HG03439 (cell line): ENCODE data around the gene LMAN1L.

Experiments
- ATAC-seq: cut with Tn5 transposase; IDR thresholded peaks from one replicate; pipeline ENCODE4 v1.9.1; 2021; ENCODE audit warnings: mild to moderate bottlenecking, moderate library complexity; ENCODE audit not compliant: unreplicated experiment

LMAN1L gene

DNA sequence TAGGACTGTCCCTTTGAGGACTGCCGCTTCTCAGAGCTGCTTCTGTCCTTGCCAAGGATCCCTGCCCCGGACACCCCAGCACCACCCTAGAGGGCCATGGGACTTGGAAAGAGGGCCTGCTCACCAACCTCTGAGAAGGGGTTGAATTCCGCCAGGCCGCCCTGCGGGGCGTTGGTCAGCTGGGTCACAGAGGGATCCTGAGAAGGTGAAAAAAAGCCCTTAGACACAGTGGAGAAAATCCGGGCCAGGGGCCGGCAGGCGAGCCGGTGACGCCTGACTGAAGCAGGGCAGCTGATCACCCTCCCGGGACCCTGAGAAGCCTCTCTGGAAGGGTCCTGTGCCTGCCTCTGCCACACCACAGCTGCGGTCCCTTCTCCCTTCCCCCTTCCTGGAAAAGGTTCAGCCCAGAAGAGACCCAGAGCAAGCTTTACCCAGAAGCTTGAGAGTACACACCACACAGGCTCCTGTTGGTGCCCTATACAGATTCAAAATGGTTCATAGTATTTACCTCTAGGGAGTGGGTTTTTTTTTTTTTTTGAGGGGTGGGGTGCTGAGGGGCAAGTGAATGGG is 41.9 kb downstream of the LMAN1L start:
- no peak for ATAC-seq

DNA sequence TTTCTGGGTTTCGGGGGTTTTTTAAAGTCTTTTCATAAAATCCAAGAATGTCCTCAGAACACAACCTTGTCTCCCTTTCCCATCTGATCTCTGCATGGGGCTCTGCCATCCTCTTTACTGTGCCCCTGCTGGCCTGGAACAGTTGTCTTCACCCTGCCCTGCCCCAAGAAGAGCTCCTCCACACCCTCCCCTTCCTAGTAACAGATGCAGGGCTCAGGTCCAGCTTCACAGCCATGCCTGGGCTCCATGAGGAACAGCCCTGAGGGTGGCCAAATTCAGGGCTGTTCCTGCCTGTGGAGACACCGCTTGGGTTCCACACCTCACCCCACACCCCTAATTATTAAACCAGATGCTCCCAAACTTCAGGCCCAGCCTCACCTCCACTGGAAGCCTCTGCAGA is 43.2 kb downstream of the LMAN1L start:
- no peak for ATAC-seq

DNA sequence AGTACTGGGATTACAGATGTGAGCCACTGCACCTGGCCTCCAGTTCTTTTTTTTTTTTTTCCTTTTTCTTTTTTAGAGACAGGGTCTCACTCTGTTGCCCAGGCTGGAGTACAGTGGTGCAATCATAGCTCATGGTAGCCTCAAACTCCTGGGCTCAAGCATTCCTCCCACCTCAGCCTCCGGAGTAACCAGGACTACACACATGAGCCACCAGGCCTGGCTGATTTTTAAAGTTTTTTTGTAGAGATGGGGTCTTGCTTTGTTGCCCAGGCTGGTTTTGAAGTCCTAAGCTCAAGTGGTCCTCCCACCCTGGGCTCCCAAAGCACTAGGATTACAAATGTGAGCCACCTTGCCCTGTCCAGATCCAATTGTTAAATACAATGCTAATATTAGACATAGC is 43.9 kb downstream of the LMAN1L start:
- ATAC-seq: no peak

DNA sequence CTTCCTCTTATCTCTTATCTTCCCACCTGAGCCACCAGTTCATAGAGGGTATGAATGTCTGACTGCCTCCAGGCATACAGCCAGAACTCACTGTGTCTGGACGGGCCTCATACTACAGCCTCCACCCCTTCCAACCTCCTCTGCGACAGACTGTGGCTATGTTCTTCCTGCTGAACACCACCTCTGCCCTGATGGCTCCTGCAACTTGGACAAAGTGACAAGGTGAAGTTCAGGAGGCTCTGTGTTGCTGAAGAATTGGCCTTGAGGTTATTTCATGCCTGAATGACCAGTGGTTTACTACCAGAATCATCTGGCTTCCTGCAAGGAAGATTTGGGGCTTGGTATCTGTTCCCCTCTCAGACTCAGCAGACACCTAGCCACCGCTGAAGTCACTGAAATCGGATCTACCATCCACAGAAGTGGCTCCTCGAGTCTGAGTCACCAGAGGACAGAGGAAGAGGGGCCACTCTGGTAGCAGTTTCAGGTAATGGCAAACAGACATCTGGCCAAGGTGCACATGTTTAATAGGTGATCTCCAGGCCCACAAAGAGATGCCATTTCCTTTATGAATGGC is 44.5 kb downstream of the LMAN1L start:
- no peak for ATAC-seq

DNA sequence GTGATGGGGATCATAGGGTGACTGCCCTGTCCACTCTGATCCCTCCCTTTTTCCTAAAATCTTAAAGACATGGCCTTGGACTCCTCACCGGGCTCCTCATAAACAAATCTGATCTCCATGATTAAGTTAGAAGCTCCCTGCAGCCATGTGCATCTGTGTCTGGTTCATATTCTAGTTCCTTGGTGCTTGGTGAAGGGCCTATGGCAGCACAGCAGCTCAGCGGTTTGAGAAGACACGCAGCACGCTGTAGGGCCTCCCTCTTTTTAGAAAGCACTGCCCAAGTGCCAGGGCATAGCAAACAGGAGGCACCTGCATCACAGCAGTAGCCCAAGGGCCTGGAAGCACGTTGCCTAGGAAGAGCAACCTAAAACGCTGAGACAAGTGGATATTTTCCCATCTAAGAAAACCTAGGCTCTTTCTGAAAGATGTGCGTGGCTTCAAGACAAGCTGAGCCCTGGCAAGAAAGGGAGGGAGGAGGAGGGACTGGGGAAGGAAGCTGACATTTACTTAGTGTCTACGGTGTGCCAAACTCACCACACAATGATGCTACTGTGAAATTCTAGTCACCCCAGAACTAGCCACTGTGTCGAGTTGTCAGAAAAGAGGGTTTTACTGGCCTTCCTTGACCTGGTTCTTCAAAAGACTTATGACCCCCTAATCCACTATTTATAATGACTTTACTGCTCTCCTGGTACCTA is 45.2 kb downstream of the LMAN1L start:
- ATAC-seq: no peak

DNA sequence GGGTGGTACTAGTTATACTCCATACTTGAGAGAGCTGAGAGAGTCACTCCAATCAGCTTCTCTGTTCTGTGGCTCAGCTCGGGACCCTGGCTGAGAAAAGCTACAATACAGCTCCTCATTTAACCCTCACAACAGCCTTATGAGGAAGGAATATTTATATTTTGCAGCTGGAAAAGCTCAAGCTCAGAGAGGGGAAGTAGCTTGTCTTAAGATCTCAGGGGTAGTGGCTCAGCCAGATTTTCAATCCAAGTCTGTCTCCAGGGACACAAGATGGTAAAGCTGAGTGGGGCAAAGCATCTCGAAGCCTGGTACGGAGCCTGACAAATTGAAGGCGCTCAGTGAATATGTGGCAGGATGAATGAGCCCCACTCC is 45.7 kb downstream of the LMAN1L start:
- no peak for ATAC-seq

DNA sequence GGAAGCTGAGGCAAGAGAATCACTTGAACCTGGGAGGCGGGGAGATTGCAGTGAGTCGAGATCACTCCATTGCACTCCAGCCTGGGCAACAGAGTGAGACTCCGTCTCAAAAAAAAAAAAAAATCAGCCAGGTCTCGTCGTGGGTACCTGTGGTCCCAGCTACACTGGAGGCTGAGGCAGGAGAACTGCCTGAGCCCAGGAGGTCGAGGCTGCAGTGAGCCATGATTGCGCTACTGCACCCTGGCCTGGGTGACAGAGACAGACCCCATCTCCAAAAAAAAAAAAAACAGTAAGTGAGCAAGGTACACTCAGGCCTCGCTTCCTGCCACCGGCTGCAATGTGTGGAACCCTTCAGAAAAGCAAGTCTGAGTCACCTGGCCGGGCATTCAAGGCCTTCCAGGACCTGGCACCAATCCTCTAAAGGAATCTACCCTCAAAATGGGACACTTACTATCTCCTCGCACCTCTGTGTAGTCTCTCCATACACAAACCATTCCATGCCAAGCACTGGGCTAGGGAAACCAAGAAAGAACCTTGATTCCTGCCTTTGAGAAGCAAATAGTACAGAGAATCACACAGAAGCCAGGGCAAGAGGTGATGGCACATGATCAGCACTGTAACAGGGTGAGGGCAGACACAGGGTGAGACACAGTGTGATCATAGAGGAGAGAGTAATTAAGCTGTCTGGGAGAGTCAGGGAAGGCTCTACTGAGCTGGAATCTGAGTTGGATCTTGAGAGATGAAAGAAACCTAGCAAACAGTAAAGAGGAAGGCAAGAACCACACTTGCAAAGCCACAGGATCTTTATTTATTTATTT is 50.8 kb downstream of the LMAN1L start:
- no peak for ATAC-seq

DNA sequence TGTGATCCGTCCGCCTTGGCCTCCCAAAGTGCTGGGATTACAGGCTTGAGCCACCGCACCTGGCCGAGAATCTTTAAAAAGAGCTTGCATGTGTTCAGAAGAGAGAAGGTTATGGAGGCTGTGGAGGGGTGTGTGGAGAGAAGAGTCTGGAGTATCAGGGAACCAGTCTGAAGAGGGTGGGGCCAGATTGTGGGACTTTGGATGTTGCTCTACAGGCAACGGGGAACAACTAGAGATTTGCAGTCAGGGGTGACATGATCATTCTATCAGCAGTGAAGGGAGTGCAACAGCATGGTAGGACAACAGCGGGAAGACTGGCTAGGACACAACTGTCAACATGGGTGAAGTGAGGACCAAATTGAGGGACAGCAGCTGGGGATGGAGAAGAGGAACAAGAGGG is 51.7 kb downstream of the LMAN1L start:
- ATAC-seq: no peak

DNA sequence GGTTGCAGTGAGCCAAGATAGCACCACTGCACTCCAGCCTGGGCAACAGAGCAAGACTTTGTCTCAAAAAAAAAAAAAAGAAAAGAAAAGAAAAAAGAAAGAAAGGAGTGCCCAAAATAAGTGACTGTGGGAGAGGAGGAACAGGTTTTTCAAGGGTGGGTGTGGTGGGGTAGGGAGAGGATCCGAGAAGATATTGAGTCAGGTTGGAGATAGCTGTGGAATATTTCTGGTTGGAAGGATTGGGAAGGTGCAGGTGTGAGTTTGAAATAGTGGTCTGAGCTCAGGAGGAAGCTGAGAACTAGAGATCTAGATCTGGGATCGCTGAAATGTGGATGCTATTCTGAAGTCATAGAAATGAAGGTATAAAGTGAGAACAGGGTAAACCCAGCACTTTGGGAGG is 52.7 kb downstream of the LMAN1L start:
- ATAC-seq: no peak

DNA sequence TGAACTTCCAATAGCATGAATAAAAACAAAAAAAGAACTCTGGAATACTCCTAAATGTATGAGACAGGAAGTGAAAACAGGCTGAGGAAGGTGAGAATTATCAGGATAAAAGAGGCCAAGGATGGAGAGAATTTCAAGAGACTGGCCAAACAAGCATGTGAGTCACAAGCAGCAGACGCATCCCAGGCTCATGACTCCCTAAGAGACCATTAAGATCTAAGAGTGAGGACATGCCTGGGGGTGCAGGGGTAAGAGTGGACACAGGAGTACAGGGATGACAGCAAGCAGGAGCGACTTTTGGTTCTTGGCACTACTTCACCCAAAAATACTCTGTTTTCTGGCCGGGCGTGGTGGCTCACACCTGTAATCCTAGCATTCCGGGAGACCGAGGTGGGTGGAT is 53.5 kb downstream of the LMAN1L start:
- no peak for ATAC-seq

DNA sequence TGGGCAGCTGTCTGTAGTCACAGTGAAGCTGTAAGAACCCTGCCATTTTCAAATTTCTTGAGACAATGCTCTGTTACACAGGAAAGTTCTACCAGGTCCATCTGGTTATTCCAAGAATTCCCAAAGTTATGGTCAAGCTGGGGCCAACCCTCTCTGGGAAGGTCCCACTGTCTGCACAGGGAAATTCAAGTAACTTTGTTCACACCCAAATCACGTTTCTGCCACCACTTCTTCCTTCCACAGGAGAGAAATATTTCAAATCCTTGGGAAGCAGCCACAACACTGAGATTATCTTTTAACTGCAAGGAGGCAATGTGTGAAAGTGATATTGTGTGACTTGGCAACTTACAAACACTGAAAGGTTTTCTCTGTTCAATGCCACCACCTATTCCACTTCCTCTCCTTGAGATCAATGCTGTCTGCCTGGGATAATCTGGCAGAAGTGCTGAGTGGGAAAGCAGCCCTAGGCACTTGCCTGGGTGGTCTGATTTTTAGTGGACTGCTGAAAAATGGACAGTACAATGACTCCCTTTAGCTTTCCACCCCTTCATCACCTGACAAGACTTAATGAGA is 54.9 kb downstream of the LMAN1L start:
- no peak for ATAC-seq

DNA sequence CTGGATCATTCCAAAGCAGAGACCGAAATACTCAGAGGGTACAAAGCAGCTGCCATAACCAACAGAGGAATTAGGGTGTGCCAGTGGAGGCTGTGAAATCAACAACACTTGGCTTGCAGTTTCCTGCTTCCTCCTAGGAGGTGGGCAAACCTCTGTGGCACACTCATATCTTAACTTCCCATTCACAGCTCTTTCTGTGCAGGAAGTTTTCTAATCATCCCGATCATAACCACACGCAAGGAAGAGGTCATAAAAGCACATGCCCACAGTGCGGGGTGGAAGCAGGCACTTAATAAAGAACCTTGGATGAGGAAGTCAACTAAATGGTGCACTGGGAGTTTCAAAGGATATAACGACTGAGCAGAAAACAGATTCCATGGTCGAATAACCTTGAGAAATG is 55.4 kb downstream of the LMAN1L start:
- ATAC-seq: no peak

DNA sequence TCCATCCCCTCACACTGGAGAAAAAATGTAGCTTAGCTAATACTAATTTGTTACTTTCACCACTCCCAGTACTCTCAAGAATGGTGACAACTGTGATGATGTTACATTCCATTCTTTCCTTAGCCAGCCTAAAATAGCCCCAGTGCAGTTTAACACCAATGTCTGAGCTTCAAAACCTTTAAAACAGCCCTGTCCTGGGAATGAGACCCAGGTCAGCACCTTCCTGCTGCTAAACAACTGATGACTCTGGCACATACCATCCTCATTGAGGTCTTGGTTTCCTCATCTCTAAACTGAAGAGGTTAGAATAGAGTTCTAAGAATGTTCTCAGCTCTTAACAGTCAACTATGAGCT is 56.7 kb downstream of the LMAN1L start:
- ATAC-seq: no peak

DNA sequence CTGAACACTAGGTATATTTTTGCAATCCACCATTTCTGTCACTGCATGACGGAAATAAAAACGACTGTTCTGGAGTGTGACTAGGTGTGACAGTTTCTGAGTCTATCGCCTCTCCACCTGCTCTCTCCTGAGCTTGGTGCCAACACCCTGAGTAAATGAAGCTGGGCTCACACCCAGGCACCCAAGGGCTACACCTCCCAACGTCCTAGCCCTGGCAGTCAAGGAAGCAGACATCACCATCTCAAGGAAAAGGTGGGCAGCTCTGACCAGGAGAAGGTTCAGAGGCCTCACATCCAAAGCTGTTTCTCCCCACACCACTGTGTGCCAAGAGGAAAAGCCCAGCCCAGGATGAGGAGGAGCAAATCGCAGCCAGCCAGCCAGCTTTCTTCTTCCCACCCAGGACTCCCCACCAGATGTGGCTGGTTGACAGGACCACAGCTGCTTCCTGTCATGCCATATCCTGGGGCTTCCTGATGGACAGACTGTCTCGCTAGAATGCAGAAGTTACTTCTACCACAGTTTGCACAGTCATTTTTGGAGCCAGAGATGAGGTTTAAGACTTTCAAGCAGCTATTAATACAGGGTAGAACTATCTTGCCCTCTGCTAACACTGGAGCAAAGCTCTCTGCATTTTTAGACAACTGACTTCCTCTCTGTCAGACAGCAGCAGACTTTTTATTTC is 57.2 kb downstream of the LMAN1L start:
- peak; percentile 40 for ATAC-seq

DNA sequence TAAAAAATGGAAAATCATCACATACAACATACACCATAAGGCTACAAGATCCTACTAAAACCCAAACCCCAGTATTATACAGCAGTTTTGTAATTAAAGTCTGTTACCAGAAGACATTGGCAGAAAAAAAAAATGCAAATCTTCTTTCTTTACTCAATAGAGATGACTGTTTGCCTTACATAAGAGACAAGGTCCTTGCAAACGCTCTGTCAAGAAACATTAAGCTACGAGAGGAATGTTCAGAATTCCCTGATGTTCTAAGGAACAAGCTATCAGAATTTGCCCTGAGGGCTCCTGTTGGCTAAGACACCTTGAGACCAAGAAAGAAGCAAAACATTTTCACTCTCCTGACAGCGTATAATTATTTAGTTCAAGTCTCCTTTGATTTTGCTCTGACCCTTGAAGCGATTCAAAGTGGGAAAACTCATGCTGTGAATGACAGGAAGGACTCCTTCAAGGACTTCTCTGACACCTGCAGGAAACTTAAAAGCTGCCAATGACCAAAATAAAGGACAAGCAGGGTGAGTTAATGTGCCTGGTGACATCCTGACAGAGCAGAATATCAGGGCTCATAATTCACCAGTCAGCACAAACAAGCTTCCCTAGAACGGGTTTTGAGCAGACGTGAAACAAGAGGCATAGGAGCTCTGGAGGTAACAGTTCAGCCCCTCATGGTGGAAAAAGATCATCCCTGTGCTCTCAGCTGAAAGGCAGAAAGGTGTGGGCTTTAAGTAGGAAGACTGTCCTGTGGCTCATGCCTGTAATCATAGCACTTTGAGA is 58.0 kb downstream of the LMAN1L start:
- no peak for ATAC-seq

DNA sequence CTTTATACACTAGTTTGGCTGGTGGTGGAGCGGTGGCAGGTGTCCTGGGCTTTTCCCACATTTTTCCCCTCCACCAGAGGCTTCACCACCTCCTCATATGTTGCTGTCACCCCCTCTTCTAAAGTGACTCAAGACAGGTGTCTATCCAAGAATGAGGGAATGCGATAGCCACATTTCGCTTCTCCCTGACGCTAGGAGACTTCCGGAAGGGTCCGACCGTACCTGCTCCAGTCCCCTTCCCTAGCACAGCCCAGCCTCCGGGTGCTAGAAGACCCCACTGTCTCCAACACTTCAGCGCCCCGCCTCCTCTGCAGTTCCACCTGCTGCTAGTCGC is 60.0 kb downstream of the LMAN1L start:
- ATAC-seq: no peak

DNA sequence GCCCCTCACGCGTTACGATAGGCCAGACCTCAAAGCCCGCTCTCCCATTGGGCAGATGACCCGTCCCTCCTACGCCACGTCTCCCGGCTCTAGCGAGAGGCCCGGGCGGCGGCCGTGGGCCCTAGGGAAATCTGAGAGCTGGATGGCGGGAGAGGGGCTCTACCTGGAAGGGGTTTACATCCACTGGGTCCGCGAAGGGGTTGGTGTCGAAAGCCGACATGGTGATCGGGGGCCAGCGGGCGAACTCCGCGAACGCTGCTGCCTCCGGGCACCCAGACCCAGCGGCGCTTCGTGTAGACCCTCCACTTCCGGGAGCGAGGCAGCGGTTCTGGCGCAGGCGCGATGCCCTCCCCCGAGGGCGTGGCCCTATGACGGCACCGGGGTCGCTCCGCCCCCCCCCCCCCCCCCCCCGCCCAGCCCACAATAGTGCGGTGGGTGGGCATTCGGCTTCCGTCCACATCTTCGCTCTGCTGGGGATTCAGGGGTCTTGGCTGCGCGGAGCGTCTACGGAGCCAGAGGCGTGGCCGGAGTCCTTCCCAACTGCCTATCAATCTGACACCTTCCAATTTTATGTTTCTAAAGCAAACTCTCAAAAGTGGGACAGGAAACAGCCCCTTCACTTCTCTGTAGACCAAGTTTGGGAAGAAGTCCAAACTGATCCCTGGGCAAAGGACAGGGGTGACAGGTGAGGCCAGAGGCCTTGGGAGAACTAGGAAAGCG is 60.6 kb downstream of the LMAN1L start, which contains the start of gene SCAMP2:
Gene SCAMP2 (minus strand): TSS at position 330 of the 720 bp plus-strand sequence. CDS start 110 bp downstream, at position 220.
- peak; percentile 80 for ATAC-seq

DNA sequence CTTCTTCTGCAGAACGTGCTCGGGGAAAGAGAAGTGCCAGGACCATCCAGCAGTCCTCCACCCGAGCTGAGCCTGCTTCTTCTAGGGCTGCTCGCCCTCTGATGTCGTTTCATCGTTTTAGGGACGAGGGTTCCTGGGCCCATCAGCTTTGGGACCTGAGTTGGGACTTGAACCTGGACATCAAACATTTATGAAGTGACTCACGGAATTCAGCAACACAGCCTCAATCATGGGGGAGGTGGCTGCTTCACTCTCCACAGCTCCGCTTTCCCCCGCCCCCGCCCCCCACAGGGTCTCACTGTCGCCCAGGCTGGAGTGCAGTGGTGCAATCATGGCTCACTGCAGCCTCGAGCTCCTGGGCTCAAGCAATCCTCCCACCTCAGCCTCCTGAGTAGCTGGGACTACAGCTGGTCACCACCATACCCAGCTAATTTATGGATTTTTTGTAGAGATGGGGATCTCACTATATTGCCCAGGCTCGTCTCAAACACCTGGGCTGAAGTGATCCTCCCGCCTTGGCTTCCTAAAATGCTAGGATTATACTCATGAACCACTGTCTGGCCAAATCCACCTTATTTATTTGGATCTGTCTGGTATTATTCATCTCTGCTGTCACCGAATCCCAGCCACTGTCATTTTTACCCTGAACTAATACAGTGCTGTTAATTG is 61.3 kb downstream of the LMAN1L start:
- peak; percentile 1 for ATAC-seq
